ENCODE results near the gene TLE1. TPM values are rescaled to one million over a fixed set of nuclear protein-coding genes. Genes with fewer than 3 reads are reported as not detected.

The TLE1 gene
- total and polyA plus RNA-seq, 12 donors, result 33.3 to 76.9 (median 49.8) TPM

- 85 to 91% (median 88%) methylated on average over 6 of the region's 6 CpGs for WGBS, 4 donors
- Histone ChIP-seq H3K4me1 (replicated peaks in 1 of 2) (no peaks in the 10 kb centered on the region), H3K27ac (no peak overlapping the region), H3K27me3 (no peaks in the 10 kb centered on the region), H3K4me3 (no peak overlapping the region), H3K36me3 (replicated peaks in 1 of 2) (no peaks in the 10 kb centered on the region), H3K9me3 (replicated peaks in 1 of 3) (no peaks in the 10 kb centered on the region)
- DNase-seq, result peak in 1 of 7 donors; percentile 7
- intact Hi-C loops (cut with DNase I), result no loop called here
- TF ChIP-seq POLR2A (IDR thresholded peaks at IDR 0.05) (no peak), CTCF (IDR thresholded peaks at IDR 0.05) (no peak)
Measured at GRCh38 chr9:81718244-81718643, 28.9 kb upstream of the TLE1 start.

GRCh38 chr9:81717747-81718077 lies 28.4 kb upstream of the TLE1 start:
- no peak overlapping the region for H3K27ac ChIP-seq
- H3K9me3 ChIP-seq (replicated peaks in 1 of 3), result no peaks in the 10 kb centered on the region
- no peaks in the 10 kb centered on the region for H3K36me3 ChIP-seq (replicated peaks in 1 of 2)
- intact Hi-C loops (cut with DNase I), result no loop called here
- H3K4me1 ChIP-seq (replicated peaks in 1 of 2), result no peaks in the 10 kb centered on the region
- no peak overlapping the region for H3K4me3 ChIP-seq
- DNase-seq, result no peak
- no peak for TF ChIP-seq POLR2A (IDR thresholded peaks at IDR 0.05)
- no peak for TF ChIP-seq CTCF (IDR thresholded peaks at IDR 0.05)
- H3K27me3 ChIP-seq, result no peaks in the 10 kb centered on the region

- intact Hi-C loops (cut with DNase I), result no loop called here
- WGBS, 4 donors, result 87 to 97% (median 91%) methylated on average over 5 of the region's 5 CpGs
- Histone ChIP-seq H3K27me3 (no peaks in the 10 kb centered on the region), H3K27ac (no peak overlapping the region), H3K4me1 (replicated peaks in 1 of 2) (no peaks in the 10 kb centered on the region), H3K4me3 (no peak overlapping the region), H3K9me3 (replicated peaks in 1 of 3) (no peaks in the 10 kb centered on the region), H3K36me3 (replicated peaks in 1 of 2) (no peaks in the 10 kb centered on the region)
- TF ChIP-seq POLR2A (IDR thresholded peaks at IDR 0.05) (no peak), CTCF (IDR thresholded peaks at IDR 0.05) (no peak)
- DNase-seq, result no peak
Measured at GRCh38 chr9:81717061-81717746, 27.9 kb upstream of the TLE1 start.

GRCh38 chr9:81716409-81716808 lies 27.1 kb upstream of the TLE1 start:
- H3K36me3 ChIP-seq (replicated peaks in 1 of 2), result no peaks in the 10 kb centered on the region
- no peaks in the 10 kb centered on the region for H3K27me3 ChIP-seq
- no peak overlapping the region for H3K4me3 ChIP-seq
- no peak overlapping the region for H3K27ac ChIP-seq
- TF ChIP-seq POLR2A (IDR thresholded peaks at IDR 0.05), result no peak
- TF ChIP-seq CTCF (IDR thresholded peaks at IDR 0.05), result no peak
- peak; percentile 31 to 71 (median 61) for DNase-seq
- intact Hi-C loops (cut with DNase I), result no loop called here
- no peaks in the 10 kb centered on the region for H3K4me1 ChIP-seq (replicated peaks in 1 of 2)
- no peaks in the 10 kb centered on the region for H3K9me3 ChIP-seq (replicated peaks in 1 of 3)
- 59 to 73% (median 67%) methylated on average over 6 of the region's 6 CpGs for WGBS, 4 donors

Data from adrenal gland (tissue), 12 donors.